A549 (cell line): ENCODE measurements around the gene RXFP1.

Experiments
- CEBPB ChIP-seq, 2 experiments: fragments of >200 bp in 1 of 2; sonication (Bioruptor Twin) in 1 of 2; formaldehyde crosslinking in 1 of 2; IDR thresholded peaks; 2 replicates each; pipeline ENCODE4 v1.6.1; 2012 to 2016
- CTCF ChIP-seq: fragments of >200 bp; sonication (Bioruptor Twin); formaldehyde crosslinking; IDR thresholded peaks from 3 replicates; pipeline ENCODE4 v1.5.1; 2016
- E2F6 ChIP-seq: IDR thresholded peaks from 2 replicates; pipeline ENCODE4 v1.6.1; 2012; ENCODE audit warnings: low read depth, borderline replicate concordance
- ESRRA ChIP-seq: fragments of 150-350 bp; IDR thresholded peaks from 2 replicates; pipeline ENCODE4 v1.6.1; 2014; ENCODE audit warnings: mild to moderate bottlenecking, low read length, borderline replicate concordance
- MAX ChIP-seq: IDR thresholded peaks from 2 replicates; pipeline ENCODE4 v1.6.1; 2012
- MAZ ChIP-seq: fragments of 150-350 bp; IDR thresholded peaks from 2 replicates; pipeline ENCODE4 v1.6.1; 2014; ENCODE audit warnings: antibody characterized with exemption, low read depth, low read length, borderline replicate concordance
- POLR2A ChIP-seq: IDR thresholded peaks from 2 replicates; pipeline ENCODE4 v1.6.1; 2012; ENCODE audit warnings: mild to moderate bottlenecking, low read length
- SMC3 ChIP-seq: fragments of >200 bp; sonication (Bioruptor Twin); formaldehyde crosslinking; IDR thresholded peaks from 3 replicates; pipeline ENCODE4 v1.6.1; 2018; ENCODE audit warnings: inconsistent platforms
- USF2 ChIP-seq: fragments of 450-650 bp; IDR thresholded peaks from 2 replicates; pipeline ENCODE4 v1.6.1; 2014; ENCODE audit warnings: antibody characterized with exemption

- TF ChIP-seq SMC3, result no peak
- TF ChIP-seq CTCF, result no peak
- no peak for TF ChIP-seq MAZ
- TF ChIP-seq CEBPB (IDR thresholded peaks at IDR 0.05), result no peak
- no peak for TF ChIP-seq USF2
- no peak for TF ChIP-seq POLR2A
- TF ChIP-seq E2F6, result no peak
- no peak for TF ChIP-seq MAX
- no peak for TF ChIP-seq ESRRA
These were observed 96.3 kb downstream of the RXFP1 start for GRCh38 chr4:158617956-158618355.
